ENCODE results near the gene PDZD8.
"Not testable (repeated sequence)": the region's sequence is repeated elsewhere in the genome, so short reads cannot be mapped to it uniquely, and the experiment has no call there.

Gene PDZD8

GRCh38 chr10:117306674-117307073 lies 68.6 kb downstream of the PDZD8 start:
- H2AFZ ChIP-seq (ENCODE audit: low read length) = no peak overlapping the region
- no peaks in the 10 kb centered on the region for H3K9me3 ChIP-seq (ENCODE audit: low read length)
- H3K36me3 ChIP-seq (ENCODE audit: insufficient read depth, low read length) = peaks cover 12% of the 10 kb centered on the region; the same call in 1 of the 2 replicates
- H3K27ac ChIP-seq (ENCODE audit: low read depth, low read length, poor library complexity, severe bottlenecking) = no peak overlapping the region
- H3K4me2 ChIP-seq (ENCODE audit: low read length) = no peak overlapping the region
- no peaks in the 10 kb centered on the region for H4K20me1 ChIP-seq (ENCODE audit: insufficient read depth, low read length)
- no peaks in the 10 kb centered on the region for H3K9me2 ChIP-seq (ENCODE audit: low read depth, low read length)
- no peaks in the 10 kb centered on the region for H3K4me1 ChIP-seq (ENCODE audit: insufficient read depth, low read length, severe bottlenecking)
- TF ChIP-seq EZH2 (IDR thresholded peaks at IDR 0.05; ENCODE audit: borderline replicate concordance, low read length) = no peak
- TF ChIP-seq CTCF (IDR thresholded peaks at IDR 0.05; ENCODE audit: low read length) = no peak
- H3K4me3 ChIP-seq (ENCODE audit: low read depth, low read length, poor library complexity, severe bottlenecking) = no peak overlapping the region
- H3K9ac ChIP-seq (ENCODE audit: low read length) = no peak overlapping the region
- no peaks in the 10 kb centered on the region for H3K27me3 ChIP-seq (ENCODE audit: insufficient read depth, low read length)
- H3K79me2 ChIP-seq (ENCODE audit: insufficient read depth, low read length) = no peaks in the 10 kb centered on the region
- peaks cover 3% of the 10 kb centered on the region; the same call in 1 of the 2 replicates for H3F3A ChIP-seq (ENCODE audit: insufficient read depth, low read length)

- H4K20me1 ChIP-seq (ENCODE audit: insufficient read depth, low read length); H3K36me3 ChIP-seq (ENCODE audit: insufficient read depth, low read length); H3K27me3 ChIP-seq (ENCODE audit: insufficient read depth, low read length); H3K4me2 ChIP-seq (ENCODE audit: low read length); H3K4me1 ChIP-seq (ENCODE audit: insufficient read depth, low read length, severe bottlenecking); H3F3A ChIP-seq (ENCODE audit: insufficient read depth, low read length); H3K9me2 ChIP-seq (ENCODE audit: low read depth, low read length); H3K27ac ChIP-seq (ENCODE audit: low read depth, low read length, poor library complexity, severe bottlenecking); H3K9ac ChIP-seq (ENCODE audit: low read length); H2AFZ ChIP-seq (ENCODE audit: low read length); H3K4me3 ChIP-seq (ENCODE audit: low read depth, low read length, poor library complexity, severe bottlenecking); H3K9me3 ChIP-seq (ENCODE audit: low read length); H3K79me2 ChIP-seq (ENCODE audit: insufficient read depth, low read length): not testable (repeated sequence)
Observed at GRCh38 chr10:117303451-117303850, 71.8 kb downstream of the PDZD8 start.

DNA sequence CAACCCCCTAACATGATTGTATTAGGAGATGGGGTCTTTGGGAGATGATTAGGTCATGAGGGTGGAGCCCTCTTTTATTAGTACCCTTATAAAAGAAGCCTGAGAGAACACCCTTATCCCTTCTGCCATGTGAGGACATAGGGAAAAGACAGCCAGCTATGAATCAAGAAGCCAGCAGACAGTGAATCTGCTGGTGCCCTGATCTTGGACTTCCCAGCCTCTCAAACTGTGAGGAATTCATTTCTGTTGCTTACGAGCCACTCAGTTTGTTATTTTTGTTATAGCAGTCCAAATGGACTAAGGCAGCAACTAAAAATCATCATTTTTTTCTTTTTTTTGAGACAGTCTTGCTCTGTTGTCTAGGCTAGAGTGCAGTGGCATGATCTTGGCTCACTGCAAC lies 74.6 kb downstream of the PDZD8 start:
- no peak for TF ChIP-seq CTCF (IDR thresholded peaks at IDR 0.05; ENCODE audit: low read length)
- no peak for TF ChIP-seq EZH2 (IDR thresholded peaks at IDR 0.05; ENCODE audit: borderline replicate concordance, low read length)
- Histone ChIP-seq H3K9me2 (ENCODE audit: low read depth, low read length) (no peaks in the 10 kb centered on the region), H3K27me3 (ENCODE audit: insufficient read depth, low read length) (no peaks in the 10 kb centered on the region), H3F3A (ENCODE audit: insufficient read depth, low read length) (no peaks in the 10 kb centered on the region), H3K36me3 (ENCODE audit: insufficient read depth, low read length) (peaks cover 3% of the 10 kb centered on the region; the same call in 1 of the 2 replicates), H4K20me1 (ENCODE audit: insufficient read depth, low read length) (no peaks in the 10 kb centered on the region), H2AFZ (ENCODE audit: low read length) (no peak overlapping the region), H3K4me3 (ENCODE audit: low read depth, low read length, poor library complexity, severe bottlenecking) (no peak overlapping the region), H3K79me2 (ENCODE audit: insufficient read depth, low read length) (no peaks in the 10 kb centered on the region), H3K4me1 (ENCODE audit: insufficient read depth, low read length, severe bottlenecking) (no peaks in the 10 kb centered on the region), H3K27ac (ENCODE audit: low read depth, low read length, poor library complexity, severe bottlenecking) (no peak overlapping the region), H3K9me3 (ENCODE audit: low read length) (no peaks in the 10 kb centered on the region), H3K9ac (ENCODE audit: low read length) (no peak overlapping the region), H3K4me2 (ENCODE audit: low read length) (no peak overlapping the region)

DNA sequence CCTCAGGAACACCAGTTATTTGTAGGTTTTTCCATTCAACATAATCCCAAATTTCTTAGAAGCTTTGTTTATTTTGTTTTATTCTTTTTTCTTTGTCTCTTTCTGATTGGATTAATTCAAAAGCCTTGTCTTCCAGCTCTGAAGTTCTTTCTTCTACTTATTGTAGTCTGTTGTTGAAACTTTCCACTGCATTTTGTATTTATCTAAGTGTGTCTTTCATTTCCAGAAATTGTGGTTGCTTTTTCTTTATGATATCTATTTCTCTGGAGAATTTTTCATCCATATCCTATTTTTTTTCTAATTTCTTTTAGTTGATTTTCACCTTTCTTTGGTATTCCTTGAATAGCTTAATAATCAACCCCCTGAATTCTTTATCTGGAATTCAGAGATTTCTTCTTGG lies 75.8 kb downstream of the PDZD8 start:
- no peak overlapping the region for H3K27ac ChIP-seq (ENCODE audit: low read depth, low read length, poor library complexity, severe bottlenecking)
- no peaks in the 10 kb centered on the region for H3K9me2 ChIP-seq (ENCODE audit: low read depth, low read length)
- H2AFZ ChIP-seq (ENCODE audit: low read length) = no peak overlapping the region

More for the DNA sequence above, 75.8 kb downstream of the PDZD8 start:
- no peak for TF ChIP-seq EZH2 (IDR thresholded peaks at IDR 0.05; ENCODE audit: borderline replicate concordance, low read length)
- no peak for TF ChIP-seq CTCF (IDR thresholded peaks at IDR 0.05; ENCODE audit: low read length)
- no peaks in the 10 kb centered on the region for H3K4me1 ChIP-seq (ENCODE audit: insufficient read depth, low read length, severe bottlenecking)
- H3K9ac ChIP-seq (ENCODE audit: low read length) = no peak overlapping the region
- H3F3A ChIP-seq (ENCODE audit: insufficient read depth, low read length) = no peaks in the 10 kb centered on the region
- no peaks in the 10 kb centered on the region; the same call in 1 of the 2 replicates for H3K79me2 ChIP-seq (ENCODE audit: insufficient read depth, low read length)
- no peak overlapping the region for H3K4me3 ChIP-seq (ENCODE audit: low read depth, low read length, poor library complexity, severe bottlenecking)
- H3K36me3 ChIP-seq (ENCODE audit: insufficient read depth, low read length) = no peaks in the 10 kb centered on the region
- no peaks in the 10 kb centered on the region for H4K20me1 ChIP-seq (ENCODE audit: insufficient read depth, low read length)
- no peaks in the 10 kb centered on the region for H3K9me3 ChIP-seq (ENCODE audit: low read length)
- no peaks in the 10 kb centered on the region for H3K27me3 ChIP-seq (ENCODE audit: insufficient read depth, low read length)
- H3K4me2 ChIP-seq (ENCODE audit: low read length) = no peak overlapping the region

Measured in OCI-LY1 (cell line).